Activated CD4-positive, alpha-beta T cell treated with anti-CD3 and anti-CD28 coated beads for 36 hours (primary cell): Measurements from ENCODE around the gene BPHL. TPM values are rescaled to one million over a fixed set of nuclear protein-coding genes. Genes with fewer than 3 reads are reported as not detected.
"Not testable (repeated sequence)": the region's sequence is repeated elsewhere in the genome, so short reads cannot be mapped to it uniquely, and the experiment has no call there.

Source experiments
- ATAC-seq: fragments of 200-7000 bp; cut with Tn5 transposase; one replicate; pipeline ENCODE4 v1.10.0; 2021; ENCODE audit warnings: mild to moderate bottlenecking, moderate library complexity
- CTCF ChIA-PET: fragments of 350-600 bp; sonication (Branson Sonifier 250); formaldehyde crosslinking; loops from one replicate; lab custom pipeline; 2021; ENCODE audit warnings: antibody characterized with exemption; lab: Charles Lee
- POLR2A ChIA-PET: fragments of 350-600 bp; sonication (Branson Sonifier 250); formaldehyde crosslinking; loops from one replicate; lab custom pipeline; 2021; ENCODE audit warnings: antibody characterized with exemption, inconsistent platforms; lab: Charles Lee
- DNase-seq: peaks from one replicate; pipeline ENCODE4 v3.0.0-alpha.2; 2020
- H3K27ac Mint-ChIP-seq: one replicate; pipeline ENCODE4 v1.8.0; 2021; ENCODE audit warnings: mixed read lengths
- H3K27me3 Mint-ChIP-seq: one replicate; pipeline ENCODE4 v1.8.0; 2021; ENCODE audit warnings: mixed read lengths
- H3K36me3 Mint-ChIP-seq: one replicate; pipeline ENCODE4 v1.8.0; 2021; ENCODE audit warnings: low read depth, mixed read lengths
- H3K4me1 Mint-ChIP-seq: one replicate; pipeline ENCODE4 v1.8.0; 2021; ENCODE audit warnings: mixed read lengths
- H3K4me3 Mint-ChIP-seq: one replicate; pipeline ENCODE4 v1.8.0; 2021; ENCODE audit warnings: mild to moderate bottlenecking, moderate library complexity, mixed read lengths
- H3K9me3 Mint-ChIP-seq: one replicate; pipeline ENCODE4 v1.8.0; 2021; ENCODE audit warnings: low read depth, mixed read lengths
- intact Hi-C, 2 experiments: fragments of 100-400 bp; cut with DNase I in 1 of 2; cut with micrococcal nuclease in 1 of 2; formaldehyde crosslinking; loops; one replicate each; pipeline versions ENCODE4 v1.14.2 to v1.15.1; 2022 to 2024; cut with DNase I, micrococcal nuclease
- total RNA-seq, 2 experiments: library from RNA; stranded (reverse); gene quantifications; one replicate each; pipeline ENCODE4 v1.2.3, GENCODE V29; 2021

Gene BPHL
- total RNA-seq, 2 experiments from 2014 or later, result 15.8 to 16.7 TPM

GRCh38 chr6:3197734-3198133, 79.2 kb downstream of the BPHL start:
- H3K27me3 Mint-ChIP-seq, ATAC-seq, H3K36me3 Mint-ChIP-seq, H3K4me1 Mint-ChIP-seq, H3K27ac Mint-ChIP-seq, H3K9me3 Mint-ChIP-seq, CTCF ChIA-PET, DNase-seq, H3K4me3 Mint-ChIP-seq, POLR2A ChIA-PET, intact Hi-C loops: not testable (repeated sequence)

GRCh38 chr6:3199382-3199781, 80.9 kb downstream of the BPHL start:
- H3K27me3 Mint-ChIP-seq, result peaks cover 20% of the 10 kb centered on the region
- no peaks in the 10 kb centered on the region for H3K4me1 Mint-ChIP-seq
- H3K4me3 Mint-ChIP-seq, result no peak overlapping the region
- H3K36me3 Mint-ChIP-seq, result no peaks in the 10 kb centered on the region
- ATAC-seq, result no peak
- ChIA-PET POLR2A (no interaction called here), CTCF (interaction anchor here (0.7 kb wide), 1 partner anchor 59 kb away, joined by 3 read pairs; no protein-coding TSS in a partner anchor)
- H3K9me3 Mint-ChIP-seq, result peaks cover 3% of the 10 kb centered on the region
- intact Hi-C loops, result no loop called here
- no peak overlapping the region for H3K27ac Mint-ChIP-seq
- DNase-seq, result no peak

- Mint-ChIP-seq H3K4me1 (no peaks in the 10 kb centered on the region), H3K9me3 (peaks cover 3% of the 10 kb centered on the region), H3K27ac (no peak overlapping the region), H3K27me3 (peaks cover 23% of the 10 kb centered on the region), H3K36me3 (no peaks in the 10 kb centered on the region), H3K4me3 (no peak overlapping the region)
- no peak for ATAC-seq
- POLR2A ChIA-PET, result no interaction called here
- DNase-seq, result no peak
- CTCF ChIA-PET, result no interaction called here
- intact Hi-C loops, result no loop called here
Measured at GRCh38 chr6:3200682-3201081, 82.2 kb downstream of the BPHL start.

GRCh38 chr6:3201388-3201787, 82.9 kb downstream of the BPHL start:
- ChIA-PET CTCF (interaction anchor here (0.6 kb wide), 1 partner anchor 33 kb away, joined by 3 read pairs; no protein-coding TSS in a partner anchor), POLR2A (no interaction called here)
- ATAC-seq (no peak), DNase-seq (no peak)
- H3K4me3 Mint-ChIP-seq, result no peak overlapping the region
- peaks cover 29% of the 10 kb centered on the region for H3K27me3 Mint-ChIP-seq
- peaks cover 2% of the 10 kb centered on the region for H3K4me1 Mint-ChIP-seq
- no peak overlapping the region for H3K27ac Mint-ChIP-seq
- H3K9me3 Mint-ChIP-seq, result peaks cover 3% of the 10 kb centered on the region
- H3K36me3 Mint-ChIP-seq, result no peaks in the 10 kb centered on the region
- intact Hi-C loops, result no loop called here

Other genes with a start within 250 kb of the BPHL start
- gene SERPINB9, start 215.4 kb upstream of the BPHL start, total RNA-seq, result 100 to 1,000 TPM in 1 of 2 experiments, 10 to 100 TPM in 1; 90.0 to 109 TPM
- 10 to 100 TPM; 36.2 to 41.3 TPM for gene SERPINB6, start 147.1 kb upstream of the BPHL start, total RNA-seq
- gene NQO2, start 118.8 kb upstream of the BPHL start, total RNA-seq, result 10 to 100 TPM; 40.7 to 44.2 TPM
- 10 to 100 TPM; 17.4 to 19.3 TPM for gene RIPK1, start 50.2 kb upstream of the BPHL start, total RNA-seq
- gene TUBB2A, start 38.8 kb downstream of the BPHL start, total RNA-seq, result 1 to 10 TPM; 1.7 to 1.8 TPM
- gene TUBB2B, start 108.9 kb downstream of the BPHL start, total RNA-seq, result under 1 TPM in 1 of 2 experiments, not detected in 1; 0.09 TPM
- gene PSMG4, start 140.2 kb downstream of the BPHL start, total RNA-seq, result 10 to 100 TPM; 22.2 to 23.2 TPM